ENCODE results near the gene FNDC3B. TPM values are rescaled to one million over a fixed set of nuclear protein-coding genes. Genes with fewer than 3 reads are reported as not detected.

FNDC3B gene
- total and polyA plus RNA-seq, 2 donors from 2014 or later: 11.8 to 185 TPM

GRCh38 chr3:172136330-172136729 lies 97.0 kb downstream of the FNDC3B start:
- no peak overlapping the region for H3K9ac ChIP-seq (ENCODE audit: low read length in 3 of 3)
- intact Hi-C loops (cut with DNase I): no loop called here
- H3K9me3 ChIP-seq (ENCODE audit: control insufficient read depth in 2 of 3, insufficient read depth in 1 of 3, low read length in 3 of 3): no peaks in the 10 kb centered on the region
- no peak for DNase-seq
- no peak for TF ChIP-seq CTCF (IDR thresholded peaks at IDR 0.05; ENCODE audit: borderline replicate concordance, extremely low read depth, insufficient read depth)
- H3K27me3 ChIP-seq (ENCODE audit: control insufficient read depth, insufficient read depth, low read length): no peaks in the 10 kb centered on the region
- H3K4me3 ChIP-seq (ENCODE audit: low read length in 3 of 3): no peak overlapping the region
- peaks cover 0 to 34% (median 21%) of the 10 kb centered on the region in 3 donors for H3K4me1 ChIP-seq (ENCODE audit: control insufficient read depth in 2 of 3, insufficient read depth in 2 of 3, low read depth in 1 of 3, low read length in 3 of 3)
- FAIRE-seq: no peak
- H3K27ac ChIP-seq (ENCODE audit: low read depth in 2 of 2, low read length in 2 of 2): no peak overlapping the region
- H3K36me3 ChIP-seq (ENCODE audit: control insufficient read depth in 2 of 3, insufficient read depth in 3 of 3, low read length in 3 of 3): no peaks in the 10 kb centered on the region

- H3K36me3 ChIP-seq (ENCODE audit: control insufficient read depth in 2 of 3, insufficient read depth in 3 of 3, low read length in 3 of 3): no peaks in the 10 kb centered on the region
- peak overlapping the region; percentile 59 to 79 for H3K27ac ChIP-seq (ENCODE audit: low read depth in 2 of 2, low read length in 2 of 2)
- peaks cover 0 to 42% (median 27%) of the 10 kb centered on the region in 3 donors for H3K4me1 ChIP-seq (ENCODE audit: control insufficient read depth in 2 of 3, insufficient read depth in 2 of 3, low read depth in 1 of 3, low read length in 3 of 3)
- FAIRE-seq (no peak), DNase-seq (no peak)
- H3K9me3 ChIP-seq (ENCODE audit: control insufficient read depth in 2 of 3, insufficient read depth in 1 of 3, low read length in 3 of 3): no peaks in the 10 kb centered on the region
- no peak for TF ChIP-seq CTCF (IDR thresholded peaks at IDR 0.05; ENCODE audit: borderline replicate concordance, extremely low read depth, insufficient read depth)
- H3K4me3 ChIP-seq (ENCODE audit: low read length in 3 of 3): no peak overlapping the region
- peak overlapping the region in 2 of 3 donors; percentile 24 to 33 for H3K9ac ChIP-seq (ENCODE audit: low read length in 3 of 3)
- intact Hi-C loops (cut with DNase I): no loop called here
- H3K27me3 ChIP-seq (ENCODE audit: control insufficient read depth, insufficient read depth, low read length): no peaks in the 10 kb centered on the region
These were observed 98.2 kb downstream of the FNDC3B start for GRCh38 chr3:172137287-172138192.

GRCh38 chr3:172138193-172138537 lies 98.8 kb downstream of the FNDC3B start:
- Histone ChIP-seq H3K27ac (ENCODE audit: low read depth in 2 of 2, low read length in 2 of 2) (peak overlapping the region; percentile 59 to 79), H3K9me3 (ENCODE audit: control insufficient read depth in 2 of 3, insufficient read depth in 1 of 3, low read length in 3 of 3) (no peaks in the 10 kb centered on the region), H3K9ac (ENCODE audit: low read length in 3 of 3) (peak overlapping the region in 2 of 3 donors; percentile 24 to 33), H3K36me3 (ENCODE audit: control insufficient read depth in 2 of 3, insufficient read depth in 3 of 3, low read length in 3 of 3) (no peaks in the 10 kb centered on the region), H3K4me3 (ENCODE audit: low read length in 3 of 3) (no peak overlapping the region), H3K27me3 (ENCODE audit: control insufficient read depth, insufficient read depth, low read length) (no peaks in the 10 kb centered on the region), H3K4me1 (ENCODE audit: control insufficient read depth in 2 of 3, insufficient read depth in 2 of 3, low read depth in 1 of 3, low read length in 3 of 3) (peaks cover 0 to 42% (median 28%) of the 10 kb centered on the region in 3 donors)
- DNase-seq (peak in 1 of 5 donors; percentile 29), FAIRE-seq (no peak)
- TF ChIP-seq CTCF (IDR thresholded peaks at IDR 0.05; ENCODE audit: borderline replicate concordance, extremely low read depth, insufficient read depth): no peak
- intact Hi-C loops (cut with DNase I): no loop called here
